IPS-NIHi7 (cell line): ENCODE data around the gene KIF2C.
"Not testable (repeated sequence)": the region's sequence is repeated elsewhere in the genome, so short reads cannot be mapped to it uniquely, and the experiment has no call there.

Source experiments
- DNase-seq: peaks from one replicate; pipeline ENCODE4 v3.0.0; 2012; ENCODE audit warnings: mixed read lengths; ENCODE audit errors: extremely low spot score

Gene KIF2C

DNA sequence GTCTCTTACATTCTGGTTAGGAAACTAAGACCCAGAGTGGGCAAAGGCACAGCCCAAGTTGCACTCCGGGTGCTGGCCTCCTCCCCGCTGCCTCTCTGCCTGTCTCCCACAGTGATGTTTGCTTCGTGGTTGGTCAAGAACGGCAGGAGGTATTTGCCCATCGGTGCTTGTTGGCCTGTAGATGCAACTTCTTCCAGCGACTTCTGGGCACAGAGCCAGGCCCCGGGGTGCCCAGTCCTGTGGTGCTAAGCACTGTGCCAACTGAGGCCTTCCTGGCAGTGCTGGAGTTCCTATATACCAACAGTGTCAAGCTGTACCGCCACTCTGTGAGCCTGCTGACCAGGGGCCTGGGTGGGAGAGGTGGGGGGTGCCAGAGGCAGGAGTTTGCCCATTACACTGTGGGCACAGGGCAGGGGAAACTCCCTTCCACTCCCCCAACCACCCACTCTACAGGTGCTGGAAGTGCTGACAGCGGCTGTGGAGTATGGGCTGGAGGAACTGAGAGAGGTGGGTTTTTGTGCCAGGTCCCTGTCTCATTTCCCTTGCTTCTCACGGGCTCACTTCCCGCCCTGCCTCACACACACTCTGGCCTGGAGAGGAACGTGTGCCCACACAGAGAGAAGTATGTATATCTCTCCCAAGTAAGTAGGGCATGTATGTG, 70.6 kb downstream of the KIF2C start:
- DNase-seq, result no peak

DNA sequence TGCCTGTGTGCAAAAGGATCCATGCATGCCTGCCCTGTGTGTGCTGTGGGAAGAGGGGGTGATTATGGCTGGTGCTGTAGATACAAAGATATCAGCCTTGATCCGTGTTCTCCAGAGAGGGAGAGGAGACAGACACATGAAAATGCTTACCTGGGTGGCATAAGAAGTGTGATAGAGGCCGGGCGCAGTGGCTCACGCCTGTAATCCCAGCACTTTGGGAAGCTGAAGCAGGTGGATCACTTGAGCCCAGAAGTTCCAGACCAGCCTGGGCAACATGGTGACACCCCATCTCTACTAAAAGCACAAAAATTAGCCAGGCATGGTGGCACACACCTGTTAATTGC, 71.1 kb downstream of the KIF2C start:
- DNase-seq, result not testable (repeated sequence)

DNA sequence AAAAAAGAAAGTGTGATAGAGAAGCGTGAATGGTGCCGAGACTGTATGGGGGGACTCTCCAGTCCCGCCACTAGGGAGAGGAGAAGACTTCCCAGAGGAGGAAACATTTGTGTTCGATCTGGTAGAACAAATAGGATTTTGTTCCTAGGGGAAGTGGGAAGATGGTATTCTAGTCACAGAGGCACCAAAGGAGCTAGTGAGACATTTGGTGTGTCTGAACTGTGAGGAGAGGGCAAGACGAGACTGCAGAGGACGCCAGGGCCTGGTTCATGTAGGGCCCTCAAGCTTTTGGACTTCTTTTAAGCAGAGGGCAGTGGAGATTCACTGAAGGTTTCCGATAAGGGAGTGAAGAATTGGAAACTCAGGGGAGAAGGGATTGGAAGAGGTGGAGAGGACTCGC, 71.6 kb downstream of the KIF2C start:
- no peak for DNase-seq

DNA sequence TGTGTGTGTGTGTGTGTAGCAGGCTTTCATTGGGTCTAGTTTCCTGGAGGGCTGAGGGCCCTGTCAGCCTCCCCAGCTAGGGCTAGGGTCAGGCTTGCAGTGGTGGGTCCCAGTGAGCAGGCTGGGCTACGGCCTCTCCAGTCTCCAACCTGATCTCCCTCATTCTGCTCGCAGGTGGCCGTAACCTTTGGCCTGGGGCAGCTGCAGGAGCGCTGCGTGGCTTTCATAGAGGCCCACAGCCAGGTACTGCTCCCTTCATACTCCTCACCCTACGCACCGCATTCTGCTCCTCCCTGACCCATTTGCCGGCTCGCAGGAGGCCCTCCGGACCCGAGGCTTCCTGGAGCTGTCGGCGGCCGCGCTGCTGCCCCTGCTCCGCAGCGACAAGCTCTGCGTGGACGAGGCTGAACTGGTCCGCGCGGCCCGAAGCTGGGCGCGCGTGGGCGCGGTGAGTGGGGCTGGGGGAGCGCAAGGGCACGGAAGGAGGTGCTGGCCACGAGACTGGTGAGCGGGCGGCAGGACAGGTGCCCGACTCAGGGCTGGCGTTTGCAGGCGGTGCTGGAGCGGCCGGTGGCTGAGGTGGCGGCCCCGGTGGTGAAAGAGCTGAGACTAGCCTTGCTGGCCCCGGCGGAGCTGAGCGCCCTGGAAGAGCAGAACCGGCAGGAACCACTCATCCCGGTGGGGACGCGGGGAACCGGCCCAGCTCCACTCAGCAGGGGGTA, 73.3 kb downstream of the KIF2C start:
- DNase-seq, result peak; percentile 32

DNA sequence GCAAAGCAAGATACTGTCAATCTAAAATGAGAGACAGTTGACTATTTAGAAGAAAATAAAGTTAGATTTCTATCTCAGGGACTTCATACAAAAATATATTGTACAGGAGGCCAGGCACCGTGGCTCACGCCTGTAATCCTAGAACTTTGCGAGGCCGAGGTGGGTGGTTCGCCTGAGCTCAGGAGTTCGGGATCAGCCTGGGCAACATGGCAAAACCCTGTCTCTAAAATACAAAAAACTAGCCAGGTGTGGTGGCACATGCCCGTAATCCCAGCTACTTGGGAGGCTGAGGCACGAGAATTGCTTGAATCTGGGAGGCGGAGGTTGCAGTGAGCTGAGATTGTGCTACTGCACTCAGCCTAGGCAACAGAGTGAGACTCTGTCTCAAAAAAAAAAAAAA, 76.3 kb downstream of the KIF2C start:
- not testable (repeated sequence) for DNase-seq

DNA sequence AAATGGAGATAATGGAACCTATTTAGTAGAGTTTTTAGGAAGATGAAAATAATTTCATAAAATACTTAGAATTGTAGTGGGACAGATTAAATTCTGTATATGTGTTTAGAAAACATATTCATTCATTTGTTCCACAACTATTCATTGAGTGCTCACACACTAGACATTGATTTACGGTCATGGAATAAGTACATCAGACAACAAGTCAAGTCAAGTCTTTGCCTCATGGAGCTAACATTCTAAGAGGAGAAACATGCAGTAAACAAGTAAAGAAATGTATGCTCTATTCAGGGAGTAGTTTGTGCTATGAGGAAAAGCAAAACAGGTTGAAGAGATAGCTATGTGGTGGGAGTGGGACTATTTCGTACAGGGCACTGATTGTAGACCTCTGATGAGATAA, 77.7 kb downstream of the KIF2C start:
- no peak for DNase-seq
